Measurements from ENCODE around the gene DAGLB.
"Not testable (repeated sequence)": the region's sequence is repeated elsewhere in the genome, so short reads cannot be mapped to it uniquely, and the experiment has no call there.

The DAGLB gene

DNA sequence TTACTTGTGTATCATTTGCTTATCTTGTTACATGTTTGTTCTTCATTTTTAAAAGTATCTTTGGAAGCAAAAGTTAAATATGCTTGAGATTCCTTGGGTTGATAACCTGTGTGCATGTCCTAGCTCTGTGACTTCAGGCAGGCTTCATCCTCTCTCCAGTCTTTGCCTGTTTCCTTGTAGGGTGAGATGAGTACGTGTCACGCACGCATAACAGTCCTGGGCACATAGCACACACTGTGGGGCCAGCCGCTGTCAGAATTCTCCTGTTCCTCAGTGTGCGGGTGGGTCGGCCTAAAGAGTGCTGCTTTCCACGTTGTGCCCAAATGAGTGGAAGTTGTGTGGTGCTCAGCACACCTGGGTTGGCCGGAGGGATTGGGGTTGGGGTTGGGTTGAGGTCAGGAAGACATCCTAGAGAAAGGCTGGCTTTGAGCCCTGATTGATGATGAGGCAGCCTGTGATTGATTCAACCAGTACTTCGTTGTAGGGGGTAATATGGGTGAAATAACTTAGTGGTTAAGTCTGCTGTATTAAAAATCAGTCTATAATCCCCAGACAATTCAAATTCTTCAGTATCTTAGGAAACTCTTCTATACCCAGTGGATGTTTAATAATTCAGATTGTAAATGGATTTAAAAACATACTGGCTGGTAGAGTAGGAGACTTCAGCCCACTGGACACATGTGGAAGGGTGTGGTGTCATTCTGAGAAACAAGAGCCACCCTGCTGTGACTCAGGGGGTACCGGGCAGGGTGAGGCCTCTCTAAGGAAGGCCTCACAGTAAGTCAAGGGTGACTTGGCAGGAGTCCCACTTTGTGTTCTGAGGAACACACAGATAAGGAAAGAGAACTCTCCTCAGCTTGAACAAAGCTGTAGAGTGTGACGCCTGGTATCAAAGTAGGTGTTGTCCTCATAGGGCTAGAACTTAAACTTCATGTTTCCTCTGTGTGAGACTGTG, 54.8 kb downstream of the DAGLB start:
- H3K9me3 ChIP-seq (ENCODE audit: low read length), result no peaks in the 10 kb centered on the region
- no peak overlapping the region for H3K4me3 ChIP-seq (ENCODE audit: low read depth in 1 of 2, low read length in 2 of 2)
- H3K4me1 ChIP-seq (ENCODE audit: insufficient read depth, low read length), result peaks cover 13% of the 10 kb centered on the region
- H3K27me3 ChIP-seq (ENCODE audit: control insufficient read depth in 1 of 2, insufficient read depth in 2 of 2, low read length in 2 of 2), result no peaks in the 10 kb centered on the region
- H3K9ac ChIP-seq (ENCODE audit: low read length), result no peak overlapping the region
- H3K36me3 ChIP-seq (ENCODE audit: insufficient read depth, low read length), result peaks cover 42% of the 10 kb centered on the region
- no peak overlapping the region for H3K27ac ChIP-seq (ENCODE audit: low read depth, low read length)

DNA sequence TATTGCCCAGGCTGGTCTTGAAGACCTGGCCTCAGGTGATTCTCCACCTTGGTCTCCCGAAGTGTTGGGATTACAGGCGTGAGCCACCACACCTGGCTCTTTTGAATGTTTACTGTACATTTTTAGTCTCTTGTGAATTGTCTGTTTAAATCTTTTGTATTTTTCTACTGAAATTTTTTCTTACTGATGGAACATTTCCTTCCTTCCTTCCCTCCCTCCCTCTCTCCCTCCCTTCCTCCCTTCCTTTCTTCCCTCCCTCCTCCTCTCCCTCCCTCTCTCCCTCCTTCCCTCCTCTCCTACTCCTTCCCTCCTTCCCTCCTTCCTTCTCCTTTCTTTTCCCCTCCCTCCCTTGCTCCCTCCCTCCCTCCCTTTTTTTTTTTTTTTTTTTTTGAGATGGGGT, 58.0 kb downstream of the DAGLB start:
- Histone ChIP-seq H3K4me3 (ENCODE audit: low read depth in 1 of 2, low read length in 2 of 2) (no peak overlapping the region), H3K4me1 (ENCODE audit: insufficient read depth, low read length) (peaks cover 33% of the 10 kb centered on the region), H3K27me3 (ENCODE audit: control insufficient read depth in 1 of 2, insufficient read depth in 2 of 2, low read length in 2 of 2) (no peaks in the 10 kb centered on the region), H3K36me3 (ENCODE audit: insufficient read depth, low read length) (peaks cover 50% of the 10 kb centered on the region), H3K9me3 (ENCODE audit: low read length) (no peaks in the 10 kb centered on the region), H3K27ac (ENCODE audit: low read depth, low read length) (no peak overlapping the region), H3K9ac (ENCODE audit: low read length) (no peak overlapping the region)

DNA sequence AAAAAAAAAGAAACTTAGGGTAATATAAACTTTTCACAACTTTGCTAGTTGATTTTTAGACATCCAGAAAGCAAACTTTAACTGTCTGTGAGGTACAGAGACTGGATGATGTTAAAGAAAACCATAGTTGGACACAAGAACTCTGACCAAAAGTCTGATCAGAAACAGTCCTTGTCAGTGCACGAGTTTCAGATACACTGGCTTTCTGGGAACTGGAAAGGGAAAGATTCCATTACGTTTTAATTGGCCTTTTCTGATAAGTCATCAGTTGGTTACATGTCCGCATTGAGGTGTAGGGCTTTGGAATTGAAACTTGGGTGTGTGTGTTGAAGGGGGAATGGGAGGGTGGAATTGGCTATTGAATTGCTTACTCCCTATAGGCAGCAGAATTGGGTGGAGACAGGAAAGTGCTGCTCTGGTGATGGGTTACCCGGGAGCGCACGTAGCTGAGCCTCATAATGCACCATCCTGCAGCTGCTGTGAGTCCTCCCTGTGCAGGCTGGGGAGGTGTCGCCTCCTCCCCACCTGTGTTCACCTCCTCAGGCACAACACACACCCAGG, 59.9 kb downstream of the DAGLB start:
- H3K36me3 ChIP-seq (ENCODE audit: insufficient read depth, low read length), result peaks cover 34% of the 10 kb centered on the region
- no peak overlapping the region for H3K27ac ChIP-seq (ENCODE audit: low read depth, low read length)

DNA sequence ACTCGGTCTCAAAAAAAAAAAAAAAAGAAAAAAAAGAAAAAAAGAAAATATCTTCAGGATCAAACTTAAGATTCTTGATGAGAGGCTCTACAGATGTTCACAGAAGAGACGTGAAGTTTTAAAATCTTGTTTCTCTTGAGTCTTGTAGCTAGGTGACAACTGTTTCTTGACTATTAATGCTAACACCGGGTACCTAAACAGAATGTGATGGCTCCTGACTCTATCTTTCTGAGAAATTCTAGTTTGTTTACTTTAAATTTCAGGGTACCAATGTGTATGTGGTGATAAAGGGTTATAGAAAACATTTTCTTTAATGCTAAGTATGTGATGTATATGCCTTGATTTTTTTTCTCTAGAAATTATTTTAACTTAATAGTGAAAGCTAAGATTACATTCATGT, 61.0 kb downstream of the DAGLB start:
- Histone ChIP-seq H3K4me3 (ENCODE audit: low read depth in 1 of 2, low read length in 2 of 2) (no peak overlapping the region), H3K36me3 (ENCODE audit: insufficient read depth, low read length) (peaks cover 27% of the 10 kb centered on the region), H3K9ac (ENCODE audit: low read length) (no peak overlapping the region), H3K27me3 (ENCODE audit: control insufficient read depth in 1 of 2, insufficient read depth in 2 of 2, low read length in 2 of 2) (no peaks in the 10 kb centered on the region), H3K9me3 (ENCODE audit: low read length) (no peaks in the 10 kb centered on the region), H3K4me1 (ENCODE audit: insufficient read depth, low read length) (peaks cover 42% of the 10 kb centered on the region), H3K27ac (ENCODE audit: low read depth, low read length) (no peak overlapping the region)

More for the DNA sequence above, 59.9 kb downstream of the DAGLB start:
- Histone ChIP-seq H3K4me3 (ENCODE audit: low read depth in 1 of 2, low read length in 2 of 2) (no peak overlapping the region), H3K9me3 (ENCODE audit: low read length) (no peaks in the 10 kb centered on the region), H3K9ac (ENCODE audit: low read length) (no peak overlapping the region), H3K4me1 (ENCODE audit: insufficient read depth, low read length) (peaks cover 34% of the 10 kb centered on the region), H3K27me3 (ENCODE audit: control insufficient read depth in 1 of 2, insufficient read depth in 2 of 2, low read length in 2 of 2) (no peaks in the 10 kb centered on the region)

DNA sequence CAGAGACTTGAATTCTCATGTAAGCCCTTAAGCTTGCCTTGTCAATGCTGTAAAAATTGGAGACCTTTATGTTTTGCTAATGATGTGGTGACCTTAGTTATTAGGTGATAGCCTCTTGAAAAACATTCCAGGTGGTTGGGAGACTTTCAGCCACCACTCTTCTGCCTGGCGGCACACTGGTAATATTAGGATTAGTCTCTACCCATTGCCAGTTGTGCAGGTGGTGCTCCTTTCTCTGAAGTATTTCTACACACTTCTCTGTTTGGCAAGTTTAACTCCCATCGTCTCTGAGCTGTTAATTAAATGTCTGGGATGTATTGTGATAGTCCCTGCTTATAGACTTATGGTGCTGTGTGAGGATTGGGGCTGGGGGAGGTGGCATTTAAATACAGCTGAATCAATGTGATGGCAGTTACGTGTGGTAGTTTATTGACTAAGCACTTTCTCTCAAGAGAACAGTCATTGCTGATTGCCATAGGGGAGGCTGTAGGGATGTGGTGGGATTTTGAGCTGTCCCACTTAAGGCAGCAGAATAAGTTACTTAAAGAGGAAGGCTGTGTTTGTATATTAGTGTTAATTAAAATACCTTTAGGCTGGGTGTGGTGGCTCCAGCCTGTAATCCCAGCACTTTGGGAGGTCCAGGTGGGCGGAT, 61.7 kb downstream of the DAGLB start:
- no peak overlapping the region for H3K9ac ChIP-seq (ENCODE audit: low read length)
- H3K27ac ChIP-seq (ENCODE audit: low read depth, low read length), result peak overlapping the region; percentile 23
- no peaks in the 10 kb centered on the region for H3K9me3 ChIP-seq (ENCODE audit: low read length)
- H3K4me3 ChIP-seq (ENCODE audit: low read depth in 1 of 2, low read length in 2 of 2), result no peak overlapping the region
- peaks cover 22% of the 10 kb centered on the region for H3K36me3 ChIP-seq (ENCODE audit: insufficient read depth, low read length)
- H3K4me1 ChIP-seq (ENCODE audit: insufficient read depth, low read length), result peaks cover 49% of the 10 kb centered on the region
- H3K27me3 ChIP-seq (ENCODE audit: control insufficient read depth in 1 of 2, insufficient read depth in 2 of 2, low read length in 2 of 2), result no peaks in the 10 kb centered on the region

DNA sequence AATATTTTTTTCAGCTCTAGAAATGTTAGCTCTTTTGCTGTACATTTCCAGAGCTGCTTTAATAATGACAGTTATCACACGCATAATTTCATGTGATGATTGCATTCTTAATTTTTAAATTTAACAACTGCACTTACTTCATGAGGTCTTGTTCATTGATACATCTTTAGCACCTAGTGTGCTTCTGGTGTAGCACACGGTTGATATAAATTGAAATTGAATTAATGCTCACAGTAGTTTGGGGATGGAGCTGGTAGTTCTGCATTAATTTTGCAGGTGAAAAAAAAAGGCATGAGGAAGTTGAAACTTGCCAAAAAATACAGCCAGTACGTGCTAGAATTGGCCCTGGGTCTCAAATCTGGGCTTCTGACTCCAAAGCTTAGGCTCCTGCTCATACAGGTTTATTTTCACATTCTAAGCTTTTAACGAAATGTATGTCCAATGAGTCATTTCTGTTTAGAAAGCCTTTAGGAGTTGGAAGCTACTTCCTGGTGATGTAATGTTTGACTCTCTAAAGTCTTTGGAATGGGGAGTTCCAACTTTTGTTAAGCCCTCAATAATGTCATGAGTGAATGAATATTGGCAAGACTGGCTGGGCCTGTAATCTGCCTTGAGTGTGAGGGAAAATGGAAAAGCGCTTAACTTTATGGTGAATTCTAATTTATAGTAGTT, 62.5 kb downstream of the DAGLB start:
- H3K27ac ChIP-seq (ENCODE audit: low read depth, low read length), result peak overlapping the region; percentile 44
- no peaks in the 10 kb centered on the region for H3K27me3 ChIP-seq (ENCODE audit: control insufficient read depth in 1 of 2, insufficient read depth in 2 of 2, low read length in 2 of 2)
- no peaks in the 10 kb centered on the region for H3K9me3 ChIP-seq (ENCODE audit: low read length)
- H3K4me3 ChIP-seq (ENCODE audit: low read depth in 1 of 2, low read length in 2 of 2), result no peak overlapping the region
- no peak overlapping the region for H3K9ac ChIP-seq (ENCODE audit: low read length)
- peaks cover 22% of the 10 kb centered on the region for H3K36me3 ChIP-seq (ENCODE audit: insufficient read depth, low read length)
- H3K4me1 ChIP-seq (ENCODE audit: insufficient read depth, low read length), result peaks cover 57% of the 10 kb centered on the region

DNA sequence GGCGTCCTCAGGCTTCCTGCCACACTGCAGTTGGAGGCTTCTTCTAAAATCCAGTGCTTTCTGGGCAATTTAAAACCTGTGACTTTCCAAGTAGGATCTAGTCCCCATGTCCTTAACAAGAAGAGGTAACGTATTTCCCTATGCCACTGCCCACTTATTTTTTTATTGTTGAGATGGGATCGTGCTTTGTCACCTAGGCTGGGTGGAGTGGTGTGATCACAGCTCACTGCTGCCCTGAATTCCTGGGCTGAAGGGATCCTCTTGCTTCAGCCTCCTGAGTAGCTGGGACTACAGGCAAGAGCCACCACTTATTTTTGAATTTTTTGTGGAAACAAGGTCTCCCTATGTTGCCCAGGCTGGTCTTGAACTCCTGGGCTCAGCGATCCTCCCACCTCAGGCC, 63.4 kb downstream of the DAGLB start:
- no peaks in the 10 kb centered on the region for H3K9me3 ChIP-seq (ENCODE audit: low read length)
- H3K4me1 ChIP-seq (ENCODE audit: insufficient read depth, low read length), result peaks cover 63% of the 10 kb centered on the region
- H3K27me3 ChIP-seq (ENCODE audit: control insufficient read depth in 1 of 2, insufficient read depth in 2 of 2, low read length in 2 of 2), result no peaks in the 10 kb centered on the region
- no peak overlapping the region for H3K9ac ChIP-seq (ENCODE audit: low read length)
- H3K4me3 ChIP-seq (ENCODE audit: low read depth in 1 of 2, low read length in 2 of 2), result no peak overlapping the region
- H3K27ac ChIP-seq (ENCODE audit: low read depth, low read length), result no peak overlapping the region
- peaks cover 22% of the 10 kb centered on the region for H3K36me3 ChIP-seq (ENCODE audit: insufficient read depth, low read length)

DNA sequence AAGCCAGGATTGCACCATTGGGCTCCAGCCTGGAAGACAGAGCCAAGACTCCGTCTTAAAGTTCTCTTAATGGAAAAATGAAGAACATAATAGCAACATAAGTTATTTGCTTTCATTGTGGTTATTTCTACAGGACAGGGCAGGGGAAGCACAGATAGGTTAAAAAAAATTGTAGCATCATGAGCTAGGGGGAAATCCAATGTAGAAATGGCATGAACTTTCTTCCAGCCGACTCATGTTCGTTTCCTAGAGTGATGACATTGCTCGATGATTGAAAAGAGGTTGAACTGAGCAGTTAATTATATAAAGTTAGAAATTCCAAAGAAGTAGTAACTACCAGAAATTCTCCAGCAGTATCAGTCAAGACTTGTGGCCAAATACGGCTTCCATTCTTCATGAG, 64.9 kb downstream of the DAGLB start:
- Histone ChIP-seq H3K4me3 (ENCODE audit: low read depth in 1 of 2, low read length in 2 of 2) (no peak overlapping the region), H3K4me1 (ENCODE audit: insufficient read depth, low read length) (peaks cover 62% of the 10 kb centered on the region), H3K36me3 (ENCODE audit: insufficient read depth, low read length) (peaks cover 10% of the 10 kb centered on the region), H3K27me3 (ENCODE audit: control insufficient read depth in 1 of 2, insufficient read depth in 2 of 2, low read length in 2 of 2) (no peaks in the 10 kb centered on the region), H3K9ac (ENCODE audit: low read length) (no peak overlapping the region), H3K27ac (ENCODE audit: low read depth, low read length) (no peak overlapping the region), H3K9me3 (ENCODE audit: low read length) (no peaks in the 10 kb centered on the region)

DNA sequence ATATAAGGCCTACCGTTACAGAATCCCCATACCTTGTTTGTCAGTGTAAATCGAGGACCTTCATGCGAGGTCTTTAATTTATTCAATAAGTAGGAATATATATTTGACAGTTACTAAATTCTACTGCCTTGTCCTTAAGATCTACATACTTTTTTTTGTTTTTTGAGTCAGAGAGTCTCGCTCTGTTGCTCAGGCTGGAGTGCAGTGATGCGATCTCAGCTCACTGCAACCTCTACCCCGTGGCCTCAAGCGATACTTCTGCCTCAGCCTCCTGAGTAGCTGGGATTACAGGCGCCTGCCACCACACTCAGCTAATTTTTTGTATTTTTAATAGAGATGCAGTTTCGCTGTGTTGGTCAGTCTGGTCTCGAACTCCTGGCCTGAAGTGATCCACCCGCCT, 65.9 kb downstream of the DAGLB start:
- not testable (repeated sequence) for H3K36me3 ChIP-seq (ENCODE audit: insufficient read depth, low read length); H3K4me3 ChIP-seq (ENCODE audit: low read depth in 1 of 2, low read length in 2 of 2); H3K9ac ChIP-seq (ENCODE audit: low read length); H3K9me3 ChIP-seq (ENCODE audit: low read length); H3K27ac ChIP-seq (ENCODE audit: low read depth, low read length); H3K27me3 ChIP-seq (ENCODE audit: control insufficient read depth in 1 of 2, insufficient read depth in 2 of 2, low read length in 2 of 2)
- H3K4me1 ChIP-seq (ENCODE audit: insufficient read depth, low read length), result peaks cover 67% of the 10 kb centered on the region

DNA sequence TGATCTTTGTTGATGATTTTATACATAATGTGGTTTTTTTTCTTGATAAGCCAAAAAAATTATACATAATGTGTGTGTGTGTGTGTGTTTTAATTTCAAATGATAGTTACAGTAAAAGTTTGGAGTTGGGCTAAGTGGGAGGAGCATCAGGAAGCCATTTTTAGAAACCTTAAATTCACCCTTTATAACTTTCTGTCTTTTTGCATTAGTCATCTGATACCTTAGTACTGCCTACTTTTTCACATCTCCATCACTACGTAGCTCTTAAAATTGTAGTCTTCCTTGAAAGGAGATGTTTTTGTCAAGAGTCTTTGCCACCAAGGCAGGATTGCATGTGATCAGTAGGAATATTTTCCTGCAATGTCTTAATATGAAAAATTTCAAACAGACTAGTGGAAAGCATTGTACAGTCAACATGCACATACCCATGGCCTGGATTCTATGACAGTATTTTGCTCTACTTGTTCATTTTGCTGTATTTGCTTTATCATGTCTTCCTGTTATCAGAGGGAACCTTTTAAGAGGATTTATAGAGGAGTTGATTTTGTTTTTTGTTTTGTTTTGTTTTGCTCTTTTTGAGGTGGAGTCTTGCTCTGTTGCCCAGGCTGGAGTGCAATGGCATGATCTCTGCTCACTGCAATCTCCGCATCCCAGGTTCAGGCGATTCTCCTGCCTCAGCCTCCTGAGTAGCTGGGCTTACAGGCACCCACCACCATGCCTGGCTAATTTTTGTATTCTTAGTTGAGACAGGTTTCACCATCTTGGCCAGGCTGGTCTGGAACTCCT, 67.3 kb downstream of the DAGLB start:
- H3K9ac ChIP-seq (ENCODE audit: low read length), result no peak overlapping the region
- H3K4me1 ChIP-seq (ENCODE audit: insufficient read depth, low read length), result peaks cover 69% of the 10 kb centered on the region
- H3K27ac ChIP-seq (ENCODE audit: low read depth, low read length), result no peak overlapping the region
- no peaks in the 10 kb centered on the region for H3K9me3 ChIP-seq (ENCODE audit: low read length)
- no peaks in the 10 kb centered on the region for H3K27me3 ChIP-seq (ENCODE audit: control insufficient read depth in 1 of 2, insufficient read depth in 2 of 2, low read length in 2 of 2)
- peaks cover 4% of the 10 kb centered on the region for H3K36me3 ChIP-seq (ENCODE audit: insufficient read depth, low read length)
- H3K4me3 ChIP-seq (ENCODE audit: low read depth in 1 of 2, low read length in 2 of 2), result no peak overlapping the region
